NT2/D1 (cell line): ENCODE results near the gene CD40LG.

Source experiments
- SUZ12 ChIP-seq: IDR thresholded peaks from 2 replicates; pipeline ENCODE4 v1.6.1; 2011; ENCODE audit not compliant: insufficient read length, insufficient read depth; ENCODE audit errors: extremely low read depth
- YY1 ChIP-seq: IDR thresholded peaks from 2 replicates; pipeline ENCODE4 v1.6.1; 2011; ENCODE audit not compliant: insufficient read length, insufficient read depth

DNA sequence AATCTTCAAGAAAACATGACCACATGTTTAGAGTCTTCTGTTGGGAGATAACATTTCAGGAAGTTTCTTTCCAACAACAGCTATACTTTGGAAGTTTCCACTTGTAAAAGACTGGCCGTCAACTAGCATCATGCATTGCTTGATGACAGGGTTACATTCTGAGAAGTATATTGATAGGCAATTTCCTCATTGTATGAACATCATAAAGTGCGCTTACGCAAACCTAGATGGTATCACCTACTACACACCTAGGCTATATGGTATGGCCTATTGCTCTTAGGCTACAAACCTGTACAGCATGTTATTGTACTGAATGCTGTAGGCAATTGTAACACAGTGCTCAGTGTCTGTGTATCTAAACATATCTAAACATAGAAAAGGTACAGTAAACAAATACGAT is 25.4 kb upstream of the CD40LG start:
- TF ChIP-seq YY1 (no peak), SUZ12 (no peak)
